Nephron progenitor cell (in vitro differentiated cells): ENCODE measurements around the gene FBXL5.

Experiments used
- DNase-seq: peaks from one replicate; pipeline ENCODE4 v3.0.0; 2021
- H3K27ac Mint-ChIP-seq: 2 replicates; pipeline ENCODE4 v1.8.0; 2021; ENCODE audit warnings: mild to moderate bottlenecking, moderate library complexity, mixed read lengths
- H3K27me3 Mint-ChIP-seq: 2 replicates; pipeline ENCODE4 v1.8.0; 2021; ENCODE audit warnings: mild to moderate bottlenecking, low read depth, mixed read lengths; ENCODE audit not compliant: poor library complexity
- H3K36me3 Mint-ChIP-seq: 2 replicates; pipeline ENCODE4 v1.8.0; 2021; ENCODE audit warnings: low read depth, mixed read lengths
- H3K4me1 Mint-ChIP-seq: 2 replicates; pipeline ENCODE4 v1.8.0; 2021; ENCODE audit warnings: mixed read lengths
- H3K4me3 Mint-ChIP-seq: 2 replicates; pipeline ENCODE4 v1.8.0; 2021; ENCODE audit warnings: mild to moderate bottlenecking, moderate library complexity, mixed read lengths
- H3K9me3 Mint-ChIP-seq: 2 replicates; pipeline ENCODE4 v1.8.0; 2021; ENCODE audit warnings: mild to moderate bottlenecking, moderate library complexity, mixed read lengths
- TF ChIP-seq, protein P1 (sequence below): fragments of 200-600 bp; sonication (generic); IDR thresholded peaks from 2 replicates; pipeline ENCODE4 v1.5.0; 2021; ENCODE audit warnings: antibody characterized with exemption

Gene FBXL5

GRCh38 chr4:15653864-15654592, 1.1 kb downstream of the FBXL5 start:
- TF ChIP-seq, protein P1, sequence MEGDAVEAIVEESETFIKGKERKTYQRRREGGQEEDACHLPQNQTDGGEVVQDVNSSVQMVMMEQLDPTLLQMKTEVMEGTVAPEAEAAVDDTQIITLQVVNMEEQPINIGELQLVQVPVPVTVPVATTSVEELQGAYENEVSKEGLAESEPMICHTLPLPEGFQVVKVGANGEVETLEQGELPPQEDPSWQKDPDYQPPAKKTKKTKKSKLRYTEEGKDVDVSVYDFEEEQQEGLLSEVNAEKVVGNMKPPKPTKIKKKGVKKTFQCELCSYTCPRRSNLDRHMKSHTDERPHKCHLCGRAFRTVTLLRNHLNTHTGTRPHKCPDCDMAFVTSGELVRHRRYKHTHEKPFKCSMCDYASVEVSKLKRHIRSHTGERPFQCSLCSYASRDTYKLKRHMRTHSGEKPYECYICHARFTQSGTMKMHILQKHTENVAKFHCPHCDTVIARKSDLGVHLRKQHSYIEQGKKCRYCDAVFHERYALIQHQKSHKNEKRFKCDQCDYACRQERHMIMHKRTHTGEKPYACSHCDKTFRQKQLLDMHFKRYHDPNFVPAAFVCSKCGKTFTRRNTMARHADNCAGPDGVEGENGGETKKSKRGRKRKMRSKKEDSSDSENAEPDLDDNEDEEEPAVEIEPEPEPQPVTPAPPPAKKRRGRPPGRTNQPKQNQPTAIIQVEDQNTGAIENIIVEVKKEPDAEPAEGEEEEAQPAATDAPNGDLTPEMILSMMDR: no peak
- H3K4me1 Mint-ChIP-seq: peaks cover 53% of the 10 kb centered on the region
- H3K27me3 Mint-ChIP-seq: peaks cover 3% of the 10 kb centered on the region
- peak overlapping the region; percentile 99 for H3K4me3 Mint-ChIP-seq
- peaks cover 5% of the 10 kb centered on the region for H3K36me3 Mint-ChIP-seq
- no peaks in the 10 kb centered on the region for H3K9me3 Mint-ChIP-seq
- DNase-seq: peak; percentile 6
- peak overlapping the region; percentile 99 for H3K27ac Mint-ChIP-seq

DNA sequence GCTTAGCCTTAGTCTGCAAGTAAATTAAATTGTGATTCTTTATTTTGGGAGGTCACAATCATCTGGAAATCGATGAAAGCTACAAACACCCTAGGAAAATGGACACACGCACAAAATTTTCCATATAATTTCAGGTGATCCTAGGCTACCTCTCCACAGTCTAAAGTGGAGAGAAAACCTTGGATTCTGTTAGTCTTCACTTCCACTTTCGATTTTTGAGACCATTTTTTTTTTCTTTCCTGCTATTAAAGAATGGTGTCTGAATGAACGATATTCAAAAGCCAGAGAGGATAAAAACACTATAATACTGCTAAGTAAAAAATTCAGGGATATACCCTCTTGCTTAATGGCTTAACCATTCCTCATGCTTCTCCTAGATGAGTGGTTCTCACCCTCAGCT, 1.7 kb downstream of the FBXL5 start:
- no peak for DNase-seq
- H3K27me3 Mint-ChIP-seq: peaks cover 3% of the 10 kb centered on the region
- peaks cover 53% of the 10 kb centered on the region for H3K4me1 Mint-ChIP-seq
- H3K4me3 Mint-ChIP-seq: peak overlapping the region; percentile 99
- no peaks in the 10 kb centered on the region for H3K9me3 Mint-ChIP-seq
- peaks cover 8% of the 10 kb centered on the region for H3K36me3 Mint-ChIP-seq
- H3K27ac Mint-ChIP-seq: peak overlapping the region; percentile 99
- TF ChIP-seq, protein P1: no peak

- peaks cover 53% of the 10 kb centered on the region for H3K4me1 Mint-ChIP-seq
- H3K27ac Mint-ChIP-seq: peak overlapping the region; percentile 90
These were observed 2.3 kb downstream of the FBXL5 start for GRCh38 chr4:15652841-15653240.

GRCh38 chr4:15652191-15652590, 3.0 kb downstream of the FBXL5 start:
- H3K4me1 Mint-ChIP-seq: peaks cover 53% of the 10 kb centered on the region
- H3K36me3 Mint-ChIP-seq: peaks cover 10% of the 10 kb centered on the region
- peaks cover 3% of the 10 kb centered on the region for H3K27me3 Mint-ChIP-seq
- peak overlapping the region; percentile 99 for H3K4me3 Mint-ChIP-seq
- TF ChIP-seq, protein P1: no peak
- no peaks in the 10 kb centered on the region for H3K9me3 Mint-ChIP-seq
- peak overlapping the region; percentile 29 for H3K27ac Mint-ChIP-seq
- DNase-seq: no peak

More at GRCh38 chr4:15652841-15653240, 2.3 kb downstream of the FBXL5 start:
- TF ChIP-seq, protein P1: no peak
- peak overlapping the region; percentile 99 for H3K4me3 Mint-ChIP-seq
- no peak for DNase-seq
- peaks cover 10% of the 10 kb centered on the region for H3K36me3 Mint-ChIP-seq
- no peaks in the 10 kb centered on the region for H3K9me3 Mint-ChIP-seq
- peaks cover 3% of the 10 kb centered on the region for H3K27me3 Mint-ChIP-seq

DNA sequence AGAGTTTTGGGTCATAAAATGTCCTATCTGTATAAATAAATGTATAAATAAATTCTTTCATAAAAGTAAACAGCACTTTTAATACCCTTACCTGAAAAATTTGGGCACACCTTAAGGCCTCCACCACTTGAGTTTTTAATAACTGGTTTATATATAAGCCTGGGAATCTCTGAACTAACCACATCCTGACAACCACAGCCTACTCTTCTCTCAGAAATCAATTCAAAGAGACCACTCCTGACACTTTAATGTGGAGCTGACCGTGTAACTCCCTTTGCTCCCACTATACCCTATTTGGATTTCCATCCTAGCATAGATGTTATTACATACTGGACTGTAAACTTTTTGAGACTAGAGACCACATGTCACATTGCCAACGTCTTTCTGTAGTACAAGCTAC, 3.5 kb downstream of the FBXL5 start:
- Mint-ChIP-seq H3K4me3 (peak overlapping the region; percentile 44), H3K27ac (peak overlapping the region; percentile 29), H3K27me3 (no peaks in the 10 kb centered on the region), H3K9me3 (no peaks in the 10 kb centered on the region), H3K4me1 (peaks cover 53% of the 10 kb centered on the region), H3K36me3 (peaks cover 5% of the 10 kb centered on the region)
- DNase-seq: no peak
- TF ChIP-seq, protein P1: no peak
